DND-41 (cell line): ENCODE data around the gene CPPED1.

Experiments
- CTCF ChIP-seq: IDR thresholded peaks from 2 replicates; pipeline ENCODE4 v1.5.1; 2012; ENCODE audit warnings: borderline replicate concordance, low read length, moderate library complexity, mild to moderate bottlenecking; ENCODE audit not compliant: poor library complexity, severe bottlenecking; ENCODE audit errors: extremely low read depth
- EZH2 ChIP-seq: IDR thresholded peaks from 3 replicates; pipeline ENCODE4 v1.6.1; 2012; ENCODE audit warnings: borderline replicate concordance, low read depth, mild to moderate bottlenecking, moderate library complexity, low read length, inconsistent platforms; ENCODE audit not compliant: severe bottlenecking

GRCh38 chr16:12719972-12720371 lies 83.7 kb downstream of the CPPED1 start:
- TF ChIP-seq CTCF (no peak), EZH2 (no peak)
